Astrocyte (in vitro differentiated cells and primary cell): ENCODE data around the gene RBM25.

Experiments
- CTCF ChIP-seq: IDR thresholded peaks from 2 replicates; pipeline ENCODE4 v1.5.1; 2011; ENCODE audit warnings: low read depth, mild to moderate bottlenecking, inconsistent platforms, low read length, moderate library complexity; ENCODE audit not compliant: insufficient read depth
- EZH2 ChIP-seq: IDR thresholded peaks from 2 replicates; pipeline ENCODE4 v1.6.1; 2012; ENCODE audit warnings: mild to moderate bottlenecking, low read length, inconsistent platforms; ENCODE audit not compliant: insufficient read depth

DNA sequence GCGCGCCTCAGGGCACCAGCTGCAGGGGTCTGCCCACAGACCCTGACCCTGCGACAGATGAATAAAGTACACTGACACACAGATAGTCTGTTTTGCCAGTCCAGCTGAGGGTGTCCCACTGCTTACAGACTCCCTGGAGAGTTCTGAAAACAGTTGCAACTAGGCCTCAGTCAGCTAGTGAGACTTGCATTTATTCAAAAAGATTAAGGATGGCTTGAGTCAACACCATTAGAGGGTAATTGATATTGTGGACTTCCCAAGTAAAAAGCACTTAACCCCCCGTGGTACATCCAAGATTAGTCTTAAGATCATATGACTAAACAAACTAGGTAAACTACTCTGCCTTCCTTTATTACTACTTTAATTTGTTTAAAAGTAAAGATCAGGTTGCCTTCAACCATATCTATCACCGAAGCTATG lies 66.8 kb downstream of the RBM25 start:
- TF ChIP-seq CTCF (no peak), EZH2 (no peak)
